GM12801 (cell line): ENCODE data around the gene TSR1.

ENCODE experiments used
- CTCF ChIP-seq: IDR thresholded peaks from one replicate; pipeline ENCODE4 v1.5.1; 2011; ENCODE audit warnings: control low read depth; ENCODE audit not compliant: insufficient read length; ENCODE audit errors: extremely low read depth

TSR1 gene

GRCh38 chr17:2366747-2367494 is 30.7 kb upstream of the TSR1 start:
- TF ChIP-seq CTCF = no peak

GRCh38 chr17:2365132-2365531 is 28.9 kb upstream of the TSR1 start:
- no peak for TF ChIP-seq CTCF

- TF ChIP-seq CTCF = no peak
These were observed 28.5 kb upstream of the TSR1 start for GRCh38 chr17:2364763-2365116.

GRCh38 chr17:2363851-2364762 is 27.9 kb upstream of the TSR1 start:
- TF ChIP-seq CTCF = no peak

- no peak for TF ChIP-seq CTCF
These were observed 27.1 kb upstream of the TSR1 start for GRCh38 chr17:2363318-2363717.

- TF ChIP-seq CTCF = no peak
These were observed 26.6 kb upstream of the TSR1 start for GRCh38 chr17:2362881-2363280.

GRCh38 chr17:2362416-2362815 is 26.2 kb upstream of the TSR1 start:
- TF ChIP-seq CTCF = no peak
